Activated CD8-positive, alpha-beta memory T cell treated with anti-CD3 and anti-CD28 coated beads for 48 hours (primary cell): ENCODE results near the gene ZNF804B.

Experiments used
- DNase-seq, 3 experiments: peaks; one replicate each; pipeline ENCODE4 v3.0.0-alpha.2; 2020; ENCODE audit warnings: low read depth in 2 of 3, low spot score in 2 of 3

Gene ZNF804B

GRCh38 chr7:88835147-88835728 is 75.7 kb downstream of the ZNF804B start:
- DNase-seq, result no peak

GRCh38 chr7:88842201-88842600 is 82.7 kb downstream of the ZNF804B start:
- no peak for DNase-seq

GRCh38 chr7:88845091-88845490 is 85.6 kb downstream of the ZNF804B start:
- no peak for DNase-seq

- DNase-seq, result no peak
These were observed 91.7 kb downstream of the ZNF804B start for GRCh38 chr7:88851220-88851619.

- no peak for DNase-seq
These were observed 99.8 kb downstream of the ZNF804B start for GRCh38 chr7:88859288-88859687.

- DNase-seq, result no peak
These were observed 106.9 kb downstream of the ZNF804B start for GRCh38 chr7:88866265-88866863.

GRCh38 chr7:88867158-88867557 is 107.7 kb downstream of the ZNF804B start:
- no peak for DNase-seq

- no peak for DNase-seq
These were observed 109.0 kb downstream of the ZNF804B start for GRCh38 chr7:88868456-88868855.

- no peak for DNase-seq
These were observed 121.6 kb downstream of the ZNF804B start for GRCh38 chr7:88881136-88881535.

- no peak for DNase-seq
These were observed 125.6 kb downstream of the ZNF804B start for GRCh38 chr7:88885131-88885530.

GRCh38 chr7:88888684-88889083 is 129.2 kb downstream of the ZNF804B start:
- DNase-seq, result no peak

GRCh38 chr7:88910516-88910915 is 151.0 kb downstream of the ZNF804B start:
- DNase-seq, result no peak

- DNase-seq, result no peak
These were observed 153.4 kb downstream of the ZNF804B start for GRCh38 chr7:88912852-88913251.

GRCh38 chr7:88915615-88916014 is 156.1 kb downstream of the ZNF804B start:
- DNase-seq, result no peak

- DNase-seq, result no peak
These were observed 160.1 kb downstream of the ZNF804B start for GRCh38 chr7:88919478-88920131.

- no peak for DNase-seq
These were observed 163.4 kb downstream of the ZNF804B start for GRCh38 chr7:88922944-88923343.

- no peak for DNase-seq
These were observed 168.8 kb downstream of the ZNF804B start for GRCh38 chr7:88928276-88928675.

- DNase-seq, result no peak
These were observed 170.2 kb downstream of the ZNF804B start for GRCh38 chr7:88929719-88930118.

GRCh38 chr7:88933285-88933684 is 173.8 kb downstream of the ZNF804B start:
- DNase-seq, result no peak

GRCh38 chr7:88942815-88943501 is 183.5 kb downstream of the ZNF804B start:
- DNase-seq, result no peak

- no peak for DNase-seq
These were observed 192.3 kb downstream of the ZNF804B start for GRCh38 chr7:88951826-88952225.

- DNase-seq, result no peak
These were observed 204.9 kb downstream of the ZNF804B start for GRCh38 chr7:88964418-88964817.
